HepG2 (cell line): ENCODE results near the gene SRGAP3. TPM values are rescaled to one million over a fixed set of nuclear protein-coding genes. Genes with fewer than 3 reads are reported as not detected.

Experiments used
- ATAC-seq: fragments of 200-7000 bp; cut with Tn5 transposase; 3 replicates; pipeline ENCODE4 v1.9.1; 2020; ENCODE audit warnings: mild to moderate bottlenecking, moderate library complexity
- BruUV-seq: library from RNA; stranded (reverse); fragments of 400-500 nt; replicated peaks from 2 replicates; lab custom pipeline; 2021; lab: Mats Ljungman, UMichigan
- CTCF ChIA-PET: fragments of 300-600 bp; formaldehyde crosslinking; extraction: SDS; loops from one replicate; lab custom pipeline; 2021; ENCODE audit warnings: low total read pairs, inconsistent platforms, low intra/inter-chr PET ratio; lab: Yijun Ruan, JAX
- POLR2A ChIA-PET: fragments of 350-600 bp; sonication (Branson Sonifier 250); formaldehyde crosslinking; loops from one replicate; lab custom pipeline; 2020; ENCODE audit warnings: antibody characterized with exemption, inconsistent platforms; lab: Yijun Ruan, JAX
- DNase-seq: peaks from one replicate; pipeline ENCODE4 v3.0.0-alpha.2; 2015; ENCODE audit warnings: low spot score
- FAIRE-seq: peaks from 3 replicates; lab custom pipeline; 2011; peaks lifted over from hg19 to GRCh38; lab: Jason Lieb, UNC
- H2AFZ ChIP-seq: one replicate; pipeline ENCODE4 v1.6.1; 2011; ENCODE audit warnings: low read length, inconsistent platforms
- H3K27ac ChIP-seq: fragments of 300-600 bp; 3 replicates; pipeline ENCODE4 v1.8.0; 2011; ENCODE audit warnings: mixed run types, mild to moderate bottlenecking, mixed read lengths, low read length, inconsistent platforms; ENCODE audit not compliant: insufficient read depth; ENCODE audit errors: extremely low read length
- H3K27me3 ChIP-seq, 2 experiments: fragments of 200-600 bp in 1 of 2; 2 replicates in 1 of 2; 3 replicates in 1 of 2; pipeline versions ENCODE4 v1.6.0 to v1.8.0; 2011; ENCODE audit warnings: low read length in 2 of 2, mild to moderate bottlenecking in 2 of 2, moderate library complexity in 2 of 2, inconsistent platforms in 1 of 2; ENCODE audit not compliant: insufficient read depth in 2 of 2, control insufficient read depth in 1 of 2
- H3K36me3 ChIP-seq, 2 experiments: fragments of 200-600 bp in 1 of 2; replicated peaks in 1 of 2; 2 replicates in 1 of 2; 3 replicates in 1 of 2; pipeline versions ENCODE4 v1.5.1 to v1.8.0; 2011; ENCODE audit warnings: low read length in 2 of 2, inconsistent platforms in 1 of 2; ENCODE audit not compliant: insufficient read depth in 2 of 2, control insufficient read depth in 1 of 2
- H3K4me1 ChIP-seq: 2 replicates; pipeline ENCODE4 v1.5.1; 2012; ENCODE audit warnings: low read length, inconsistent platforms; ENCODE audit not compliant: insufficient read depth
- H3K4me2 ChIP-seq: 2 replicates; pipeline ENCODE4 v1.6.0; 2011; ENCODE audit warnings: low read depth, low read length, inconsistent platforms
- H3K4me3 ChIP-seq, 3 experiments: fragments of 200-600 bp in 1 of 3; sonication (generic), shearing (Covaris generic) in 1 of 3; replicated peaks in 1 of 3; 2 replicates each; pipeline ENCODE4 v1.5.1; 2011 to 2016; ENCODE audit warnings: low read length in 3 of 3, inconsistent platforms in 2 of 3, low read depth in 2 of 3, mild to moderate bottlenecking in 2 of 3, control low read depth in 1 of 3, mixed read lengths in 1 of 3; ENCODE audit not compliant: insufficient read depth in 1 of 3
- H3K79me2 ChIP-seq: one replicate; pipeline ENCODE4 v1.6.1; 2011; ENCODE audit warnings: low read length, inconsistent platforms; ENCODE audit not compliant: insufficient read depth
- H3K9ac ChIP-seq: 2 replicates; pipeline ENCODE4 v1.6.0; 2011; ENCODE audit warnings: mild to moderate bottlenecking, low read depth, low read length, inconsistent platforms; ENCODE audit not compliant: insufficient read depth
- H3K9me3 ChIP-seq: 2 replicates; pipeline ENCODE4 v1.5.1; 2012; ENCODE audit warnings: mild to moderate bottlenecking, low read length
- H4K20me1 ChIP-seq: 2 replicates; pipeline ENCODE4 v1.6.0; 2011; ENCODE audit warnings: inconsistent platforms, mild to moderate bottlenecking, low read length, moderate library complexity; ENCODE audit not compliant: insufficient read depth
- HES4 ChIP-seq: sonication (generic); formaldehyde crosslinking; IDR thresholded peaks from 2 replicates; pipeline ENCODE4 v1.9.0; 2021; ENCODE audit warnings: mild to moderate bottlenecking, missing genetic modification reagents, borderline replicate concordance
- MAFG ChIP-seq: sonication (generic); formaldehyde crosslinking; IDR thresholded peaks from 2 replicates; pipeline ENCODE4 v1.5.1; 2020; ENCODE audit warnings: mild to moderate bottlenecking, missing genetic modification reagents
- MAZ ChIP-seq, 2 experiments: sonication (generic) in 1 of 2; formaldehyde crosslinking in 1 of 2; IDR thresholded peaks; 2 replicates each; pipeline versions ENCODE4 v1.5.0 to v1.6.1; 2012 to 2020; ENCODE audit warnings: low read depth in 2 of 2, mild to moderate bottlenecking in 2 of 2, borderline replicate concordance in 1 of 2, improper control_type of control experiment in 1 of 2, low read length in 1 of 2, missing genetic modification reagents in 1 of 2, moderate library complexity in 1 of 2
- MNT ChIP-seq: fragments of 450-650 bp; IDR thresholded peaks from 2 replicates; pipeline ENCODE4 v1.6.1; 2016
- MXI1 ChIP-seq: IDR thresholded peaks from 3 replicates; pipeline ENCODE4 v1.6.1; 2012; ENCODE audit warnings: low read depth, low read length, inconsistent platforms, borderline replicate concordance
- NR2C2 ChIP-seq: sonication (generic); formaldehyde crosslinking; IDR thresholded peaks from 2 replicates; pipeline ENCODE4 v1.4.0; 2020; ENCODE audit warnings: missing genetic modification reagents, mild to moderate bottlenecking, moderate library complexity, borderline replicate concordance
- SMARCC2 ChIP-seq: fragments of 450-650 bp; IDR thresholded peaks from 2 replicates; pipeline ENCODE4 v1.6.1; 2017; ENCODE audit warnings: antibody characterized with exemption, mild to moderate bottlenecking
- SOX6 ChIP-seq, 2 experiments: fragments of 450-650 bp in 1 of 2; sonication (generic) in 1 of 2; formaldehyde crosslinking in 1 of 2; IDR thresholded peaks; 2 replicates each; pipeline versions ENCODE4 v1.4.0 to v1.6.1; 2017 to 2020; ENCODE audit warnings: antibody characterized with exemption in 1 of 2, mild to moderate bottlenecking in 1 of 2, missing genetic modification reagents in 1 of 2
- TERF1 ChIP-seq: sonication (generic); formaldehyde crosslinking; IDR thresholded peaks from 2 replicates; pipeline ENCODE4 v1.8.0; 2022; ENCODE audit warnings: mild to moderate bottlenecking, missing genetic modification reagents, moderate library complexity
- ZFP36 ChIP-seq: fragments of 150-350 bp; IDR thresholded peaks from 2 replicates; pipeline ENCODE4 v1.6.1; 2018; ENCODE audit warnings: borderline replicate concordance, low read length, low read depth; ENCODE audit not compliant: partially characterized antibody
- ZFP41 ChIP-seq: sonication (generic); formaldehyde crosslinking; IDR thresholded peaks from 2 replicates; pipeline ENCODE4 v1.4.0; 2020; ENCODE audit warnings: mild to moderate bottlenecking, missing genetic modification reagents, borderline replicate concordance
- ZNF101 ChIP-seq: sonication (generic); formaldehyde crosslinking; IDR thresholded peaks from 2 replicates; pipeline ENCODE4 v1.4.0; 2020; ENCODE audit warnings: mild to moderate bottlenecking, low read depth, missing genetic modification reagents, borderline replicate concordance
- ZNF343 ChIP-seq: sonication (generic); formaldehyde crosslinking; IDR thresholded peaks from 2 replicates; pipeline ENCODE4 v1.4.0; 2020; ENCODE audit warnings: mild to moderate bottlenecking, missing genetic modification reagents
- ZNF441 ChIP-seq: sonication (generic); formaldehyde crosslinking; IDR thresholded peaks from 2 replicates; pipeline ENCODE4 v1.7.0; 2021; ENCODE audit warnings: missing genetic modification reagents, borderline replicate concordance
- ZNF547 ChIP-seq: sonication (generic); formaldehyde crosslinking; IDR thresholded peaks from 2 replicates; pipeline ENCODE4 v1.5.1; 2020; ENCODE audit warnings: mild to moderate bottlenecking, missing genetic modification reagents
- ZNF549 ChIP-seq: sonication (generic); formaldehyde crosslinking; IDR thresholded peaks from 2 replicates; pipeline ENCODE4 v1.5.0; 2020; ENCODE audit warnings: missing genetic modification reagents
- ZNF619 ChIP-seq: sonication (generic); formaldehyde crosslinking; IDR thresholded peaks from 2 replicates; pipeline ENCODE4 v1.4.0; 2020; ENCODE audit warnings: mild to moderate bottlenecking, missing genetic modification reagents
- WGBS: methylation state at CpG from one replicate; pipeline ENCODE4 v1.1.6; 2017; ENCODE audit warnings: low lambda C conversion rate; 5-methylcytosine and 5-hydroxymethylcytosine counted together
- in situ Hi-C: cut with HindIII; loops from 2 replicates; pipeline ENCODE4 v1.10.0; 2017; ENCODE audit warnings: low pct_unique_long_range_greater_than_20kb; ENCODE audit not compliant: extremely low pct_ligation_motif_present
- intact Hi-C: fragments of 100-400 bp; cut with micrococcal nuclease; formaldehyde crosslinking; loops from one replicate; pipeline ENCODE4 v1.10.0; 2022; ENCODE audit not compliant: unreplicated experiment
- polyA plus RNA-seq, 8 experiments: library from polyadenylated mRNA; depleted of rRNA in 3 of 8; stranded (reverse) in 7 of 8; unstranded in 1 of 8; fragments of >200 nt; fragmentation: Illumina TruSeq in 4 of 8; extraction: Trizol in 4 of 8; gene quantifications; 2 replicates each; pipeline versions ENCODE4 v1.2.1 to v1.2.3, GENCODE V29; 2011 to 2016; ENCODE audit warnings: low read depth in 4 of 8, missing spikeins in 1 of 8, mixed read lengths in 1 of 8; ENCODE audit not compliant: insufficient read depth in 1 of 8
- total RNA-seq, 5 experiments: library from RNA; depleted of rRNA; stranded (reverse); fragments of >200 nt; fragmentation: Illumina TruSeq; extraction: Trizol; gene quantifications; 2 replicates each; pipeline ENCODE4 v1.2.3, GENCODE V29; 2016; ENCODE audit warnings: low read depth in 1 of 5
- TF ChIP-seq, protein P1 (sequence below): IDR thresholded peaks from 2 replicates; pipeline ENCODE4 v1.4.0; 2020; ENCODE audit warnings: mild to moderate bottlenecking, missing genetic modification reagents

Gene SRGAP3
- total and polyA plus RNA-seq, 2 of the 13 experiments (the other 11 are each of a cell fraction or from before 2014, with no cell fraction given) = 1.2 to 1.4 TPM

DNA sequence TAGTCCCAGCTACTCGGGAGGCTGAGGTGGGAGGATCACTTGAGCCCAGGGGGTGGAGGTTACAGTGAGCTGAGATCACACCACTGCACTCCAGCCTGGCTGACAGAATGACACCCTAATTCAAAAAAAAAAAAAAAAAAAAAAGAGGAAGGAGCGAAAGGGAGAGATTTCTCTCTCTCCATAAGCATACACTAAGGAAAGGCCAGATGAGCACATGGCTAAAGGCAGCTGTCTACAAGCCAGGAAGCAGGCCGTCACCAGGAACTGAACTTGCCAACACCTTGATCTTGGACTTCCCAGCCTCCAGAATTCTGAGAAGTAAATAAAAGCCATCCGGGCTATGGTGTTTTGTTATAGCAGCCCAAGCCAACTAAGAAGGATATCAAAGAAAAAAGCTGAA is 7.5 kb downstream of the SRGAP3 start (continued):
- TF ChIP-seq ZNF101 (CRISPR knock-in tag) = no peak
- TF ChIP-seq ZNF547 (CRISPR knock-in tag) = no peak
- no peak for TF ChIP-seq ZFP41 (CRISPR knock-in tag)
- no peak for TF ChIP-seq TERF1
- TF ChIP-seq SOX6 (IDR thresholded peaks at IDR 0.05) = no peak
- no peak for TF ChIP-seq SOX6 (CRISPR knock-in tag; IDR thresholded peaks at IDR 0.05)
- TF ChIP-seq MAZ (IDR thresholded peaks at IDR 0.05; ENCODE audit: borderline replicate concordance, low read depth, low read length) = no peak
- TF ChIP-seq MAZ (CRISPR knock-in tag; IDR thresholded peaks at IDR 0.05; ENCODE audit: low read depth) = no peak
- TF ChIP-seq ZNF343 (CRISPR knock-in tag) = no peak
- TF ChIP-seq NR2C2 (CRISPR knock-in tag) = no peak
- no peak for TF ChIP-seq MXI1
- TF ChIP-seq ZNF619 = no peak
- TF ChIP-seq HES4 (CRISPR knock-in tag) = no peak
- TF ChIP-seq, all 625 proteins: peak for 0

GRCh38 chr3:9239680-9240079 is 9.8 kb downstream of the SRGAP3 start:
- no peak for FAIRE-seq
- H3K4me3 ChIP-seq = no peak overlapping the region
- H3K27ac ChIP-seq = no peak overlapping the region
- no peaks in the 10 kb centered on the region; a peak in 1 of 5 replicates for H3K27me3 ChIP-seq
- ChIA-PET POLR2A (no interaction called here), CTCF (no interaction called here)
- H3K79me2 ChIP-seq = no peaks in the 10 kb centered on the region
- intact Hi-C loops = no loop called here
- no peak for DNase-seq
- no peaks in the 10 kb centered on the region for H4K20me1 ChIP-seq
- no peak overlapping the region for H3K4me2 ChIP-seq
- no peaks in the 10 kb centered on the region for H3K36me3 ChIP-seq
- no peak overlapping the region for H2AFZ ChIP-seq
- H3K4me1 ChIP-seq = no peaks in the 10 kb centered on the region
- no peak for ATAC-seq
- H3K9me3 ChIP-seq = no peaks in the 10 kb centered on the region
- no peak for TF ChIP-seq ZFP36
- TF ChIP-seq, protein P1, sequence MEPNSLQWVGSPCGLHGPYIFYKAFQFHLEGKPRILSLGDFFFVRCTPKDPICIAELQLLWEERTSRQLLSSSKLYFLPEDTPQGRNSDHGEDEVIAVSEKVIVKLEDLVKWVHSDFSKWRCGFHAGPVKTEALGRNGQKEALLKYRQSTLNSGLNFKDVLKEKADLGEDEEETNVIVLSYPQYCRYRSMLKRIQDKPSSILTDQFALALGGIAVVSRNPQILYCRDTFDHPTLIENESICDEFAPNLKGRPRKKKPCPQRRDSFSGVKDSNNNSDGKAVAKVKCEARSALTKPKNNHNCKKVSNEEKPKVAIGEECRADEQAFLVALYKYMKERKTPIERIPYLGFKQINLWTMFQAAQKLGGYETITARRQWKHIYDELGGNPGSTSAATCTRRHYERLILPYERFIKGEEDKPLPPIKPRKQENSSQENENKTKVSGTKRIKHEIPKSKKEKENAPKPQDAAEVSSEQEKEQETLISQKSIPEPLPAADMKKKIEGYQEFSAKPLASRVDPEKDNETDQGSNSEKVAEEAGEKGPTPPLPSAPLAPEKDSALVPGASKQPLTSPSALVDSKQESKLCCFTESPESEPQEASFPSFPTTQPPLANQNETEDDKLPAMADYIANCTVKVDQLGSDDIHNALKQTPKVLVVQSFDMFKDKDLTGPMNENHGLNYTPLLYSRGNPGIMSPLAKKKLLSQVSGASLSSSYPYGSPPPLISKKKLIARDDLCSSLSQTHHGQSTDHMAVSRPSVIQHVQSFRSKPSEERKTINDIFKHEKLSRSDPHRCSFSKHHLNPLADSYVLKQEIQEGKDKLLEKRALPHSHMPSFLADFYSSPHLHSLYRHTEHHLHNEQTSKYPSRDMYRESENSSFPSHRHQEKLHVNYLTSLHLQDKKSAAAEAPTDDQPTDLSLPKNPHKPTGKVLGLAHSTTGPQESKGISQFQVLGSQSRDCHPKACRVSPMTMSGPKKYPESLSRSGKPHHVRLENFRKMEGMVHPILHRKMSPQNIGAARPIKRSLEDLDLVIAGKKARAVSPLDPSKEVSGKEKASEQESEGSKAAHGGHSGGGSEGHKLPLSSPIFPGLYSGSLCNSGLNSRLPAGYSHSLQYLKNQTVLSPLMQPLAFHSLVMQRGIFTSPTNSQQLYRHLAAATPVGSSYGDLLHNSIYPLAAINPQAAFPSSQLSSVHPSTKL (CRISPR knock-in tag) = no peak
- no peak for TF ChIP-seq MAFG (CRISPR knock-in tag)
- TF ChIP-seq SMARCC2 = no peak
- no peak for TF ChIP-seq MNT
- no peak for TF ChIP-seq ZNF549 (CRISPR knock-in tag)
- TF ChIP-seq ZNF441 (CRISPR knock-in tag) = no peak
- BruUV-seq = no TSS peak
- H3K9ac ChIP-seq = no peak overlapping the region
- 30% methylated on average over 1 of the region's 1 CpG for WGBS
- in situ Hi-C loops = no loop called here
